ENCODE measurements around the gene NKD2. TPM values are rescaled to one million over a fixed set of nuclear protein-coding genes. Genes with fewer than 3 reads are reported as not detected.

NKD2 gene, protein sequence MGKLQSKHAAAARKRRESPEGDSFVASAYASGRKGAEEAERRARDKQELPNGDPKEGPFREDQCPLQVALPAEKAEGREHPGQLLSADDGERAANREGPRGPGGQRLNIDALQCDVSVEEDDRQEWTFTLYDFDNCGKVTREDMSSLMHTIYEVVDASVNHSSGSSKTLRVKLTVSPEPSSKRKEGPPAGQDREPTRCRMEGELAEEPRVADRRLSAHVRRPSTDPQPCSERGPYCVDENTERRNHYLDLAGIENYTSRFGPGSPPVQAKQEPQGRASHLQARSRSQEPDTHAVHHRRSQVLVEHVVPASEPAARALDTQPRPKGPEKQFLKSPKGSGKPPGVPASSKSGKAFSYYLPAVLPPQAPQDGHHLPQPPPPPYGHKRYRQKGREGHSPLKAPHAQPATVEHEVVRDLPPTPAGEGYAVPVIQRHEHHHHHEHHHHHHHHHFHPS
- total RNA-seq = under 1 TPM; 0.54 to 0.94 (median 0.58) TPM

DNA sequence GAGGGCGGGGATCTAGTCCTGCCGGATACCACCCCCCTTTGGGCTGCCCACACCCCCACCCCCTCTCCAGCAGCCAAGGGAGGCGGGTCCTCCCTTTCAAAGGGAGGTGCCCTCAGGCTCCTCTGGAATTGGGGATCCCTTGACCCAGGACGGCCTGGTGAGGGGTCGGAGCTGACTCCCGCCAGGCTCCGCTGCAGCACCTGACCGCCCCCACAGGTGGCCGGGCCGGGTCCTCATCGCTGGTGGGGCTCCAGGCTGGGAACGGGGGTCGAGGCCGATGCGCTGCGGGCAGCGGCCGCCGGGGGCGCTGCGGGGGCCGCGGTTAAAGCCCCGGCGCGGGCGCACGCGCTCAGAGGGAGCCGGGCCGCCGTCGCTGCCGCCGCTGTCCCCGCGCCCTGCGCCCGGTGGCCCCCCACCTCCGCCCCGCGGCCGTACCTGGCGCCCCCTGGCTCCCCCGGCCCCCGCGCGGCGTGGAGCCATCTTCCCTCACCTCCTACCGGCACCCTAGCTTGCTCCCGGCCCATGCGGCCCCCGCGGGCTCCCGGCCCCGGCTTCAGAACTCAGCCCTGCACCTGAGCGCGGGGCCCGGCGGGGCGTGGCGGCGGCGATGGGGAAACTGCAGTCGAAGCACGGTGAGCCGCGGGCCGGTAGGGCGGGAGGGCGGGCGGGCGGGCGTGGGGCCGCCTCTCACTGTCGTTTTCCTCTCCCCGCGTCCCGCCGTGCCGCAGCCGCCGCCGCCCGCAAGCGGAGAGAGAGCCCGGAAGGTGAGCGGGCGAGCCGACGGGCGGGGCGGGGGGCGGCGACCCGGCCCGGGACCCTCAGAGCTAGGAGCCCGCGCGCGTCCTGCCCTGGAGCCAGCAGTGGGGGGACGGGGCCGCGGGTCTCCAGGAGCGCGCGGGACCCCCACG, at the start of gene NKD2:
NKD2 (plus strand) TSS at position 352 of the 908 bp plus-strand sequence; CDS start at position 608, 256 bp downstream.
- peak; percentile 69 to 79 for ATAC-seq
- Mint-ChIP-seq H3K27me3 (ENCODE audit: low read depth) (peaks cover 52% of the 10 kb centered on the region), H3K9me3 (no peaks in the 10 kb centered on the region), H3K4me3 (peak within 1 kb of the TSS; percentile 60), H3K36me3 (ENCODE audit: insufficient read depth) (no peaks in the 10 kb centered on the region), H3K4me1 (ENCODE audit: low read depth) (peaks cover 21% of the 10 kb centered on the region)
- peak; percentile 36 for DNase-seq

DNA sequence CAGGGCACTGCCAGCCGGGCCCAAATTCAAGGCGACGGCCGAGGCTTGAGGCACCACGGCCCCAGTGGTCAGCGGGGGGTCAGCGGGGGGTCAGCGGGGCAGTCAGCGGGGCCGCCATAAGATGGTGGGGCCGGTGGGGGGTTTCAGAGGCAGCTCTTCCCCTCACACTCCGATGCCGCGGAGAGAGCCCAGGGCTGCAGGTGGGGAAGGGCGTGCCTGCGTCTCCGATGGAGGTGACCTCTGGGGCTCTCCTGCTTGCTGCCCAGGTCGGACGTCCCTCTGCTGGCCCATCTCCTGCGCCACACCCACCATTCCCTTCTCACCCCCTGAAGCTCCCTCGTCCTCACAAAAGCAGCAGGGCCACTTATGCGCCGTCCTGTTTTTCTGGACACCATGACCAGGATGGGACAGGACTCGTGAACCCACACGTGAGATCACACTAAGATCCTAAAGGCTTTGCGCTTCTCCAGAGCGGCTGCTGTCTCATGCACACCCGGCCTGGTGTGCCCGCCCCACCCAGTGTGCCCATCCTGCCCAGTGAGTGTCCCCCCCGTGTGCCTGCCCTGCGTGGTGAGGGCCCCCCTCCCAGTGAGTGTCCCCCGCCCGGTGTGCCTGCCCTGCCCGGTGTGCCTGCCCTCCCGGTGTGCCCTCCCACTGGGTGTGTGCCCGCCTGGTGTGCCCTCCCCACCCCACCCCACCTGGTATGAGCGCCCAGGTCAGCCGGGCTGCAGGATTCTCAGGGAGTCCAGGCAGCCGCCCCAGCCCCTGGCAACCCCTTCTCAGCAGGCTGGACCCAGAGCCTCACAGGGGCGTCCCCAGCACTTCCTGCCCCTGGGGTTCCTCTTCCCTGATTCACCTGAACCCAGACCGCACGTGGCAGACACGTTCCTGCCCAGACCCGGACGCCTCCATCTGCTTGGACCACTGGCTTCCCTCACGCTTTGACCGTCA, 48.7 kb upstream of the NKD2 start:
- no peak for ATAC-seq
- Mint-ChIP-seq H3K27me3 (ENCODE audit: low read depth) (peaks cover 30% of the 10 kb centered on the region), H3K4me3 (peak overlapping the region; percentile 26), H3K36me3 (ENCODE audit: insufficient read depth) (no peaks in the 10 kb centered on the region), H3K9me3 (no peaks in the 10 kb centered on the region), H3K4me1 (ENCODE audit: low read depth) (peaks cover 25% of the 10 kb centered on the region)
- no peak for DNase-seq

DNA sequence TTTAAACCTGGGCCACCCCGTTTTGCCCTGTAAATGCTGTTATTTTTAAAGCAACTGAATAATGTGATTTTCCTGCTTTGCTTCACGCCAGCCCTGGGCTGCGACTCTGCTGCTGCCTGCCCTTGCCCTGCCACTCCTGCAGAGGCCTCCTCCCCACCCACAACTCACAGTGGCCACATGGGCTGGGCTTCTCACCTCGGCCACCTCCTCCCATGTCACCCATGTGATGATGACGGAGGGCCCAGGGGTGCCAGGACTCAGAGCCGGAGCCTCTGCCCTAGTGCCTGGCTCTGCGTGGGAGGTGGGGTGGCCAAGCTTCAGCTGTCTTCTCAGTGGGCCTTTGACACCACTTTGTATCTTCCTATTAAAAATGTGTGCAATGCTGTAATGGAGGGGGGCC, 48.1 kb upstream of the NKD2 start:
- ATAC-seq (no peak), DNase-seq (no peak)
- Mint-ChIP-seq H3K36me3 (ENCODE audit: insufficient read depth) (no peaks in the 10 kb centered on the region), H3K9me3 (no peaks in the 10 kb centered on the region), H3K27me3 (ENCODE audit: low read depth) (peaks cover 32% of the 10 kb centered on the region), H3K4me1 (ENCODE audit: low read depth) (peaks cover 27% of the 10 kb centered on the region), H3K4me3 (peak overlapping the region; percentile 26)

DNA sequence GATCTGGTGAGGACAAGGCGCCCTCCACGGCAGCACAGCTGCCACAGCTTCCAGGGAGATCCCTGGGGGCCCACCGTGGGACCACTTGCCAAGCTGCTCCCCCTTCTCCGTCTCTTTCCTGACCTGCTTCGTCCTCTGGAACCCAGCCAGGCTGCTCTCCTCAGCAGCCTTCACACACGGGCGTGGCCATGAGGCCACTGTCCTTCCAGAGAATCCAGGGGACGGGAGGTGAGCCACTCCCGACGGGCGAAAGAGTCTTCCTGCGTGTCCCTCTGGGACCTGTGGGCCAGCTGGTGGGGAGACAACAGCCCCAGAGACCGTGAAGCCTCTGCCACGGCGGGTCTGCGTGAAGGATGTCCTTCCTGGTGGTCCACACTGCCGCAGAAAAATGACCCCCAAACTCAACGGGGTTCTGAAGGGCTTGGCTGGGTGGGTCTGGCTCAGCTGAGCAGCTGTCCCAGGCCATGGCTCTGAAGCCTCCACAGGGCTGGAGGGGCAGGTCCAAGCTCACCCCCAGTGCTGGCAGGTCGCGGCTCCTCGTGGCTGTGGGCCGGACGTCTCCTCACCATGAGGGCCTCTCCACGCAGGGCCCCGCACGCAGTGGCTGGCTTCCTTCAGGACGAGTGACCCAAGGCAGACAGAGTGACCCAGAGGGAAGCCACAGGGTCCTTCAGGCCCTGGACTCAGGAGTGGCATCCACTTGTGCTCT, 47.4 kb upstream of the NKD2 start:
- H3K36me3 Mint-ChIP-seq (ENCODE audit: insufficient read depth) = no peaks in the 10 kb centered on the region
- H3K27me3 Mint-ChIP-seq (ENCODE audit: low read depth) = peaks cover 33% of the 10 kb centered on the region
- no peak for DNase-seq
- H3K9me3 Mint-ChIP-seq = no peaks in the 10 kb centered on the region
- peaks cover 27% of the 10 kb centered on the region for H3K4me1 Mint-ChIP-seq (ENCODE audit: low read depth)
- no peak for ATAC-seq
- no peak overlapping the region for H3K4me3 Mint-ChIP-seq

- H3K4me3 Mint-ChIP-seq = no peak overlapping the region
- peaks cover 34% of the 10 kb centered on the region for H3K27me3 Mint-ChIP-seq (ENCODE audit: low read depth)
- H3K36me3 Mint-ChIP-seq (ENCODE audit: insufficient read depth) = no peaks in the 10 kb centered on the region
- no peak for DNase-seq
- no peaks in the 10 kb centered on the region for H3K9me3 Mint-ChIP-seq
- H3K4me1 Mint-ChIP-seq (ENCODE audit: low read depth) = peaks cover 26% of the 10 kb centered on the region
- ATAC-seq = no peak
Observed at GRCh38 chr5:961711-962240, 46.8 kb upstream of the NKD2 start.

DNA sequence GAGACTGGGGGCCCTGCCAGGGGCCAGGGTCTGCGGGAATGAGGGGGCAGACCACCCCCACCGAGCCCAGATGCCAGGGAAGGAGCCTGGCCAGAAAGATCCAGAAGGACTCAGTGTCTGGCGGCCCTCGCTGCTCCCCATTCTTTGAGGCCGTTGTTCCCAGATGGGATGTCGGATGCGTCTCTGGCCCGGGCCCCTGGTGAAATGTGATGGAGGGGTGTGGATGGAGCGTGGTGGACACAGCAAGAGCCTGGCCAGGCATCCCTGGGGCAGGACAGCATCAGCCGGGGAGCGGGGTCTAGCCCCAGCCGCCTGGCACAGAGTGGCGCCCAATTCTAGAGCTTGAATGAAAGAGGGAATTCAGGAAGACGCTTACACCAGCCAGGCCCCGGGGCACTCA, 46.2 kb upstream of the NKD2 start:
- no peak overlapping the region for H3K4me3 Mint-ChIP-seq
- H3K36me3 Mint-ChIP-seq (ENCODE audit: insufficient read depth) = no peaks in the 10 kb centered on the region
- H3K4me1 Mint-ChIP-seq (ENCODE audit: low read depth) = peaks cover 20% of the 10 kb centered on the region
- no peak for ATAC-seq
- H3K9me3 Mint-ChIP-seq = no peaks in the 10 kb centered on the region
- peaks cover 37% of the 10 kb centered on the region for H3K27me3 Mint-ChIP-seq (ENCODE audit: low read depth)
- DNase-seq = no peak

- ATAC-seq = no peak
- H3K27me3 Mint-ChIP-seq (ENCODE audit: low read depth) = peaks cover 41% of the 10 kb centered on the region
- DNase-seq = no peak
- no peaks in the 10 kb centered on the region for H3K36me3 Mint-ChIP-seq (ENCODE audit: insufficient read depth)
- no peaks in the 10 kb centered on the region for H3K9me3 Mint-ChIP-seq
- H3K4me3 Mint-ChIP-seq = no peak overlapping the region
- H3K4me1 Mint-ChIP-seq (ENCODE audit: low read depth) = peaks cover 16% of the 10 kb centered on the region
Observed at GRCh38 chr5:962801-963200, 45.8 kb upstream of the NKD2 start.

DNA sequence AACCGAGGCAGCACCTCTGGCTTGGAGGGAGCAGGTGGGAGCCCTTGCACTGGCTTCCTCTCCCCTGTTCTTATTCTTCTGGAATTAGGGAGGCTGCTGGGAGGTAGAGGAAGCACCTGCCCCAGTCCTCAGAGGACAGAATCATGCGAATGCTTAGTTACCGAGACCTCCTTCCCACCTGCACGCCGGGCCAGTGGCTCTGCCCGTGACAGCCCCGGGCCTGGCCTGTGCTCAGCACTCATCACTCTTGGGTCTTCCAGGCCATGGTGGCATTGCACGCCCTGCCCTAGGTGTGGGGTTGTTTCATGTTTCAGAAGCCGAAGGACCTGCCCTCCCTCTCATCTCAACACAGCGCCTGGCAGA, 45.3 kb upstream of the NKD2 start:
- Mint-ChIP-seq H3K9me3 (no peaks in the 10 kb centered on the region), H3K27me3 (ENCODE audit: low read depth) (peaks cover 46% of the 10 kb centered on the region), H3K4me1 (ENCODE audit: low read depth) (peaks cover 14% of the 10 kb centered on the region), H3K4me3 (peak overlapping the region; percentile 55), H3K36me3 (ENCODE audit: insufficient read depth) (no peaks in the 10 kb centered on the region)
- peak in 1 of 2 donors; percentile 24 for ATAC-seq
- DNase-seq = no peak

DNA sequence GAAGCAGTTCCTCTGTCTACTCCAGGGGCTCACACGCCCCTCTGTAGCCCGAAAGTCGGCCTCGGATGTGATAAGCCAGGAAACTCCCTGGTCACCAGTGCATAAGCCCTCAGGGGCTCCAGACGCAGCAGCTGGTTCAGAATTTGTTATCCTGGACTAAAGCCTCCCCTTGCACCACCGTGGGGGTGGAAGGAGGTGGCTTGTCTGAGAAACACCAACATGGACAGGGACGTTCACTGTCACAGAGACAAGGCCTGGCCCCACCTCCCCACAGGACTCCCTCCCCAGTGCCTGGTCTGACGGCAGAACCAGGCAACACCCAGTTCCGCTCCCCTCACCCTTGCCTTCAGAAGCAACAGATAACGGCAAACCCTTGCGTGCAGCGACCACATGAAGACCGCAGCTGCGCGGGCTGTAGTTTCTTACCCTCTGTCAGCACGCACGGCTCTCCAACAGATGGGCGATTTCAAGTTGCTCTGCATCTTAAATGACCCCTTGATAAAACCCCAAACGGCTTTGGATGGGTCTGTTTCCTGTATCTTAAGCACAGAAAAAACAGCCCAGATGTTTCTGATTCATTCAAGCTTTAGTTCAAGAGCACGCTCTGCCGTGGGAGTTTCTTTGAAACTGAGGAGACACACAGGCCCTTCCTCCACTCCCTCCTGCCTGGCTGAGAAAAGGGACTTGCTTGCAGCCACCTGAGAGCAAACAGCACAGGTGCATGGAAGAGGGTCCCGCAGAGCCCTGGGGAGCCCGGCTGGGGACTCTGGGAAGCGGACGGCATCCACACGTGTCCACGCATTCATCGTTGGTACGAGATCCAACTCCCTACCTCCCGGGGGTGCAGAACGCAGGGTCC, 44.7 kb upstream of the NKD2 start:
- DNase-seq (no peak), ATAC-seq (peak; percentile 87 to 91)
- H3K4me1 Mint-ChIP-seq (ENCODE audit: low read depth) = peaks cover 14% of the 10 kb centered on the region
- H3K27me3 Mint-ChIP-seq (ENCODE audit: low read depth) = peaks cover 50% of the 10 kb centered on the region
- peak overlapping the region; percentile 55 for H3K4me3 Mint-ChIP-seq
- no peaks in the 10 kb centered on the region for H3K36me3 Mint-ChIP-seq (ENCODE audit: insufficient read depth)
- H3K9me3 Mint-ChIP-seq = no peaks in the 10 kb centered on the region

GRCh38 chr5:964821-965220, 43.8 kb upstream of the NKD2 start:
- no peak for ATAC-seq
- DNase-seq = no peak
- H3K4me1 Mint-ChIP-seq (ENCODE audit: low read depth) = peaks cover 16% of the 10 kb centered on the region
- H3K9me3 Mint-ChIP-seq = no peaks in the 10 kb centered on the region
- no peak overlapping the region for H3K4me3 Mint-ChIP-seq
- peaks cover 60% of the 10 kb centered on the region for H3K27me3 Mint-ChIP-seq (ENCODE audit: low read depth)
- no peaks in the 10 kb centered on the region for H3K36me3 Mint-ChIP-seq (ENCODE audit: insufficient read depth)

DNA sequence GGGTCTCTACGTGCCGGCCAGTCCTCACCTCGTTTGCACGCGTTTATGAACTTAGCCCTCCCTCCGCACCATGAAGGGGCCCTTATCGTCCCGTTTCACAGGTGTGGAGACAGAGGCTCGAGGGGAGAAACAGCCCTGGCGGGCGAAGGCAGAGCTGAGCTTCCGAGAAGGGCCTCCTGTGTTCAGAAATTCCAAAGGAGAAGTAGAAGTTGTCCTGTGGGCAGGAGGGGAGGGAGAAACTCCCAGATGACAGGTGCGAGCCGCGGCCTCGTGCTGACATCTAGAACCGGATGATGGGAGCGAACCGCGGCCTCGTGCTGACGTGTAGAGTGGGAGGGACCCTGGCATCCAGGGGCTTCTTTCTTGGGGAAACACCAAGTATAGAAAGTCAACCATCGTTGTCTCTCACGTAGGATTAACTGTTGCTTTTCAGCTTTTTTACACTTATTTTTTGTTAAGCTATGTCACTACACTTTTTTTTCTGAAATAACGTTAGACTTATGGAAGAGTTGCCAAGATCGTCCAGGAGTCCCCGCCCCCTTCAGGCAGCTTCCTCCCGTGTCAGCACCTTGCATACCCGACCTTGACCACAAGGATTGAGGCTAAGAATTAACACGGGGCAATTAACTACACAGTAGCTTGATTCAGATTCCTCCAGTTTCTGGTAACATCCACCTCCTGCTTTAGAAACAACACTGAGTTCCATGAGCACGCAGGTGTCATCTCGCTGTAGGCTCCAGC, 42.8 kb upstream of the NKD2 start:
- peaks cover 62% of the 10 kb centered on the region for H3K27me3 Mint-ChIP-seq (ENCODE audit: low read depth)
- no peak for DNase-seq
- peaks cover 16% of the 10 kb centered on the region for H3K4me1 Mint-ChIP-seq (ENCODE audit: low read depth)

GRCh38 chr5:966345-966710, 42.3 kb upstream of the NKD2 start:
- DNase-seq (no peak), ATAC-seq (no peak)
- H3K36me3 Mint-ChIP-seq (ENCODE audit: insufficient read depth) = no peaks in the 10 kb centered on the region
- peaks cover 66% of the 10 kb centered on the region for H3K27me3 Mint-ChIP-seq (ENCODE audit: low read depth)
- H3K4me3 Mint-ChIP-seq = no peak overlapping the region
- peaks cover 16% of the 10 kb centered on the region for H3K4me1 Mint-ChIP-seq (ENCODE audit: low read depth)
- no peaks in the 10 kb centered on the region for H3K9me3 Mint-ChIP-seq

More for the DNA sequence above, 42.8 kb upstream of the NKD2 start:
- H3K4me3 Mint-ChIP-seq = no peak overlapping the region
- no peaks in the 10 kb centered on the region for H3K36me3 Mint-ChIP-seq (ENCODE audit: insufficient read depth)
- ATAC-seq = no peak
- no peaks in the 10 kb centered on the region for H3K9me3 Mint-ChIP-seq
